ENCODE results near the gene HDGF. TPM values are rescaled to one million over a fixed set of nuclear protein-coding genes. Genes with fewer than 3 reads are reported as not detected.

HDGF gene
- total and polyA plus RNA-seq, 9 of the 15 experiments (the other 6 are each of a cell fraction or from before 2014, with no cell fraction given), result 38.8 to 601 (median 400) TPM

GRCh38 chr1:156692925-156693847 is 58.3 kb downstream of the HDGF start (continued):
- TF ChIP-seq ZFP91 (CRISPR knock-in tag; IDR thresholded peaks at IDR 0.05) (no peak), MLX (CRISPR knock-in tag; conservative IDR thresholded peaks at IDR 0.05) (no peak), TAF1 (IDR thresholded peaks at IDR 0.05; ENCODE audit: control insufficient read depth, extremely low read depth, insufficient read depth, low read length, severe bottlenecking) (peak; percentile 48), ATF4 (CRISPR knock-in tag; IDR thresholded peaks at IDR 0.05) (no peak), RNF219 (CRISPR knock-in tag; IDR thresholded peaks at IDR 0.05) (no peak), ZNF57 (CRISPR knock-in tag; IDR thresholded peaks at IDR 0.05) (no peak), AFF1 (IDR thresholded peaks at IDR 0.05; ENCODE audit: low read depth in 1 of 2, partially characterized antibody in 2 of 2) (peak; percentile 37 to 42), THAP12 (CRISPR knock-in tag; IDR thresholded peaks at IDR 0.05) (no peak), ZNF740 (CRISPR knock-in tag; IDR thresholded peaks at IDR 0.05) (peak; percentile 71; the same call in 1 of the 2 replicates), ZNF740 (tag; IDR thresholded peaks at IDR 0.05) (peak in 1 of 2 experiments; percentile 61; a peak in 1 of 4 replicates), ATF7 (IDR thresholded peaks at IDR 0.05) (peak; percentile 27; the same call in 1 of the 2 replicates)

All from K562 (cell line).